ENCODE data around the gene CCDC88B.

- TF ChIP-seq CTCF (IDR thresholded peaks at IDR 0.05; ENCODE audit: poor library complexity, severe bottlenecking): no peak
- no peak for TF ChIP-seq TAF1 (IDR thresholded peaks at IDR 0.05; ENCODE audit: low read depth)
- TF ChIP-seq EP300 (conservative IDR thresholded peaks at IDR 0.05; ENCODE audit: poor library complexity, severe bottlenecking): no peak
- no peak for TF ChIP-seq EZH2 (IDR thresholded peaks at IDR 0.05; ENCODE audit: borderline replicate concordance, insufficient read depth, low read length, poor library complexity, severe bottlenecking)
Observed at GRCh38 chr11:64339286-64339685, 718 bp upstream of the CCDC88B start.

Measured in neural cell (in vitro differentiated cells).